Neural cell (in vitro differentiated cells): ENCODE data around the gene FZD2.

Source experiments
- CTCF ChIP-seq: fragments of 450-650 bp; IDR thresholded peaks from 2 replicates; pipeline ENCODE4 v1.5.1; 2014; ENCODE audit warnings: antibody characterized with exemption, mild to moderate bottlenecking, moderate library complexity; ENCODE audit not compliant: poor library complexity, severe bottlenecking
- EP300 ChIP-seq: fragments of 450-650 bp; conservative IDR thresholded peaks from 2 replicates; pipeline ENCODE4 v1.6.1; 2014; ENCODE audit warnings: antibody characterized with exemption, mild to moderate bottlenecking, moderate library complexity; ENCODE audit not compliant: poor library complexity, severe bottlenecking
- EZH2 ChIP-seq: fragments of 200-600, 300-800 bp; shearing (Covaris generic), sonication (generic); IDR thresholded peaks from 2 replicates; pipeline ENCODE4 v1.6.1; 2014; ENCODE audit warnings: antibody characterized with exemption, low read length, borderline replicate concordance, mild to moderate bottlenecking; ENCODE audit not compliant: insufficient read depth, poor library complexity, severe bottlenecking
- MXI1 ChIP-seq: fragments of 450-650 bp; conservative IDR thresholded peaks from 2 replicates; pipeline ENCODE4 v1.6.1; 2014; ENCODE audit warnings: antibody characterized with exemption, mild to moderate bottlenecking; ENCODE audit not compliant: poor library complexity, severe bottlenecking
- POLR2AphosphoS5 ChIP-seq: IDR thresholded peaks from 2 replicates; pipeline ENCODE4 v1.6.1; 2012
- SMC3 ChIP-seq: fragments of 450-650 bp; conservative IDR thresholded peaks from 2 replicates; pipeline ENCODE4 v1.6.1; 2014; ENCODE audit warnings: antibody characterized with exemption, mild to moderate bottlenecking, moderate library complexity; ENCODE audit not compliant: poor library complexity
- TAF1 ChIP-seq: IDR thresholded peaks from 2 replicates; pipeline ENCODE4 v1.6.1; 2012; ENCODE audit warnings: low read depth
- TF ChIP-seq, protein P1 (sequence below): IDR thresholded peaks from 2 replicates; pipeline ENCODE4 v1.6.1; 2012; ENCODE audit warnings: borderline replicate concordance

GRCh38 chr17:44529864-44530263, 27.4 kb upstream of the FZD2 start:
- TF ChIP-seq EP300 (no peak), CTCF (no peak), TAF1 (no peak), EZH2 (no peak), POLR2AphosphoS5 (no peak), MXI1 (no peak), SMC3 (no peak)
- TF ChIP-seq, protein P1, sequence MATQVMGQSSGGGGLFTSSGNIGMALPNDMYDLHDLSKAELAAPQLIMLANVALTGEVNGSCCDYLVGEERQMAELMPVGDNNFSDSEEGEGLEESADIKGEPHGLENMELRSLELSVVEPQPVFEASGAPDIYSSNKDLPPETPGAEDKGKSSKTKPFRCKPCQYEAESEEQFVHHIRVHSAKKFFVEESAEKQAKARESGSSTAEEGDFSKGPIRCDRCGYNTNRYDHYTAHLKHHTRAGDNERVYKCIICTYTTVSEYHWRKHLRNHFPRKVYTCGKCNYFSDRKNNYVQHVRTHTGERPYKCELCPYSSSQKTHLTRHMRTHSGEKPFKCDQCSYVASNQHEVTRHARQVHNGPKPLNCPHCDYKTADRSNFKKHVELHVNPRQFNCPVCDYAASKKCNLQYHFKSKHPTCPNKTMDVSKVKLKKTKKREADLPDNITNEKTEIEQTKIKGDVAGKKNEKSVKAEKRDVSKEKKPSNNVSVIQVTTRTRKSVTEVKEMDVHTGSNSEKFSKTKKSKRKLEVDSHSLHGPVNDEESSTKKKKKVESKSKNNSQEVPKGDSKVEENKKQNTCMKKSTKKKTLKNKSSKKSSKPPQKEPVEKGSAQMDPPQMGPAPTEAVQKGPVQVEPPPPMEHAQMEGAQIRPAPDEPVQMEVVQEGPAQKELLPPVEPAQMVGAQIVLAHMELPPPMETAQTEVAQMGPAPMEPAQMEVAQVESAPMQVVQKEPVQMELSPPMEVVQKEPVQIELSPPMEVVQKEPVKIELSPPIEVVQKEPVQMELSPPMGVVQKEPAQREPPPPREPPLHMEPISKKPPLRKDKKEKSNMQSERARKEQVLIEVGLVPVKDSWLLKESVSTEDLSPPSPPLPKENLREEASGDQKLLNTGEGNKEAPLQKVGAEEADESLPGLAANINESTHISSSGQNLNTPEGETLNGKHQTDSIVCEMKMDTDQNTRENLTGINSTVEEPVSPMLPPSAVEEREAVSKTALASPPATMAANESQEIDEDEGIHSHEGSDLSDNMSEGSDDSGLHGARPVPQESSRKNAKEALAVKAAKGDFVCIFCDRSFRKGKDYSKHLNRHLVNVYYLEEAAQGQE, result no peak
